GM06990 (cell line): ENCODE results near the gene TMEM208.

ENCODE experiments used
- DNase-seq: peaks from one replicate; pipeline ENCODE4 v3.0.0-alpha.2; 2011; ENCODE audit not compliant: insufficient read length; ENCODE audit errors: extremely low read depth
- H3K27me3 ChIP-seq: replicated peaks from 2 replicates; pipeline ENCODE4 v1.6.0; 2011; ENCODE audit warnings: low read length; ENCODE audit not compliant: control insufficient read depth, insufficient read depth
- H3K36me3 ChIP-seq: 2 replicates; pipeline ENCODE4 v1.5.1; 2011; ENCODE audit warnings: low read length; ENCODE audit not compliant: control insufficient read depth, insufficient read depth
- H3K4me3 ChIP-seq: replicated peaks from 2 replicates; pipeline ENCODE4 v1.5.1; 2011; ENCODE audit warnings: low read depth, mild to moderate bottlenecking, control low read depth, low read length
- CTCF ChIP-seq: IDR thresholded peaks from 2 replicates; pipeline ENCODE4 v1.5.1; 2011; ENCODE audit warnings: low read length, control low read depth, mild to moderate bottlenecking, inconsistent platforms; ENCODE audit not compliant: insufficient read depth, poor library complexity, severe bottlenecking

Gene TMEM208

DNA sequence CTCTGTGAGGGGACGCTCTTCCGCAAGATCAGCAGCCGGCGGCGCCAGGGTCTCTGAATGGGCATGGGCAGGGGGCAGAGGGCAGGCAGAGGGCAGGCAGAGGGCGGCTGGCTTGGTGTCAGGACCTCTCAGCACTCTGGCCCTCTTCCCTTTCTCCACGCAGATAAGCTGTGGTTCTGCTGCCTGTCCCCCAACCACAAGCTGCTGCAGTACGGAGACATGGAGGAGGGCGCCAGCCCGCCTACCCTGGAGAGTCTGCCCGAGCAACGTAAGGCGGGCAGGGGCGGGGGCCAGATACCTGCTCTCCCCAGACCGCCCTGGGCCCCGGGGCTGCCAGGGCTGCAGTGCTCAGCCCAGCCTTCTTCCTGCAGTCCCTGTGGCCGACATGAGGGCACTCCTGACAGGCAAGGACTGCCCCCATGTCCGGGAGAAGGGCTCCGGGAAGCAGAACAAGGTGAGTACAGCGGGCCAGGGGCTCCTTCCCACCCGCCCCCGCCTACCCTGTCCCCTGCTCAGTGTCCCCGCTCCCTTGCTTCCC lies 23.9 kb upstream of the TMEM208 start:
- Histone ChIP-seq H3K4me3 (no peak overlapping the region), H3K27me3 (no peaks in the 10 kb centered on the region), H3K36me3 (peaks cover 46% of the 10 kb centered on the region)
- DNase-seq, result no peak
- no peak for TF ChIP-seq CTCF

DNA sequence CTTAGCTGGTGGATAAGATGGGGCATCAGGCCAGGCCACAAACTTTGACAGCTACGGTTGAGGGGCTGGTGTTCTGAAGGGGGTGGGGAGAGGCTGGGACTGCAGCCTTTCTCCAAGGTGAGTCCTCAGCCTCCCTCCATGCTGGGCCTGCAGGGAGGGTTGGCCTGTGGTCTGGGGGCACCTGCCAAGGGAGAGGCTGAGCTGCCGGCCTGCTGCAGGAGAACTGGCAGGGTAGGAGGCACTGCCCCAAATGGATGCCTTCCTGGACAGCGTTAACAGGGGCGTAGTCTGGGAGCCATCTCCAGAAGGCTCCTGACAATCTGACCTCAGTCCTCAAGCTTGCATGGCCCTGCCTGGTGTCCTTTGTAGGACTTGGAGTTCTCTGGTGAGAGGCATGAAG lies 22.9 kb upstream of the TMEM208 start:
- H3K36me3 ChIP-seq, result peaks cover 40% of the 10 kb centered on the region
- H3K27me3 ChIP-seq, result no peaks in the 10 kb centered on the region
- no peak for DNase-seq
- TF ChIP-seq CTCF, result no peak
- no peak overlapping the region for H3K4me3 ChIP-seq

DNA sequence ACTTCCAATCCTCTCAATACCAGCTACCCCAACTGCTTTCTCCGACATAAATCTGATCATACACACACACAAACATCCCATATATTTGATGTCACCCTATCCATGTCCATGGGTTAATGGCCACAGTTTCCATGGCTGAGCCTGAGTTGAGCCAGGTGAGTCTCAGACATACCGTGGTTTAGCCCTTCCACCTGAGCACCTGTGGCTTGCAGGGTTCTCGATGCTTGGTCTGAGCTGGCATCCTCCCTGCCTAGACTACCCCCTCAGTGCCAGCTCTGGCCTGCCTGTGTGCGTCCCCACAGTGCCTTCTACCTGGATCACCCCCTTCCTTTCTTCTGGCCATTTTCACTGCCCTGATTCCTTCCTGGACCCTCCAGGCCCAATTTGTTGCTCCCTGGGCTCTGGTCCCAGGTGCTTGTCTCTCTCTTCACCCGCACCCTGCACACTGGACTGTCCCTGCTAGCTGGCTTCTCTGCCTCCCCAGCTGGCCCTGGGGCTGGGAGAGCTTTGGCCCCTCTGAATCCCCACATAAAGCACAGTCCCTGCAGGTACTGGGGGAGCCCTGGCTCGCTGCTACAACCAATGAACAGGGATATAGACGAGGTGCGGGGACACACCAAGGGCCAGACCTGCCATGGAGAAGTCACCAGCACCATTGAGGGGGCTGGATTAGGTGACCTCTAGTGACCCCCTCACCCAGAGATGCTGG lies 20.6 kb upstream of the TMEM208 start:
- Histone ChIP-seq H3K36me3 (peaks cover 30% of the 10 kb centered on the region), H3K27me3 (no peaks in the 10 kb centered on the region), H3K4me3 (no peak overlapping the region)
- no peak for DNase-seq
- no peak for TF ChIP-seq CTCF

DNA sequence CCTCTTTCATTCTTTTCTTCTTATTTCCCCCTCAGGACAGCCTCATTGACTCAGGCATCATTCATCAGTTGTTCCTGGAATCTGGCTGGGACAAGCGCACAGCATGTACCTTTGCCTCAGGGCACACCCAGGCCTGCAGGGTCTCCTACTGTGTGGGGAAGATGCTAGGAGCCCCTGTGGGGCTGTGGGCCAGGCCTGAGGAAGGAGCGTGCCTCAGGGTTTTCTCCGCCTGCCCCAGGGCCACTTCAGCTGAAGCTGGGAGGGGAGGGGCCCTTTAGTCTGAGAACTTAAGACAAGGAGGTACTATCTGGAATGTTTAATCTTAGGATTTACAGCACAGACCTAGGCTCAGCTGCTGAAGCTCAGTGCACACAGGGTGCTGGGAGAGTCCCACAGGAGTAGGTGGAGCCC lies 20.1 kb upstream of the TMEM208 start:
- H3K36me3 ChIP-seq, result peaks cover 26% of the 10 kb centered on the region
- no peak overlapping the region for H3K4me3 ChIP-seq
- TF ChIP-seq CTCF, result no peak
- no peaks in the 10 kb centered on the region for H3K27me3 ChIP-seq
- no peak for DNase-seq

GRCh38 chr16:67207249-67208091 lies 19.5 kb upstream of the TMEM208 start:
- Histone ChIP-seq H3K36me3 (peaks cover 20% of the 10 kb centered on the region), H3K27me3 (no peaks in the 10 kb centered on the region), H3K4me3 (no peak overlapping the region)
- no peak for TF ChIP-seq CTCF
- no peak for DNase-seq
